Stimulated activated CD4-positive, alpha-beta T cell treated with anti-CD3 and anti-CD28 coated beads, Interleukin-4, amount 100 ng/mL, for 1 hour (primary cell): ENCODE data around the gene SLC25A12.
"Not testable (repeated sequence)": the region's sequence is repeated elsewhere in the genome, so short reads cannot be mapped to it uniquely, and the experiment has no call there.

Experiments used
- DNase-seq: peaks from one replicate; pipeline ENCODE4 v3.0.0-alpha.2; 2020

Gene SLC25A12

GRCh38 chr2:171893824-171894611 lies at the start of gene SLC25A12:
Gene SLC25A12 (minus strand): TSS chr2:171894244. CDS start chr2:171894214, 30 bp downstream.
- DNase-seq = peak; percentile 76

GRCh38 chr2:171941316-171941699 lies 47.3 kb upstream of the SLC25A12 start:
- no peak for DNase-seq

GRCh38 chr2:171939743-171940071 lies 45.7 kb upstream of the SLC25A12 start:
- DNase-seq = no peak

- no peak for DNase-seq
Observed at GRCh38 chr2:171939058-171939742, 45.2 kb upstream of the SLC25A12 start.

- no peak for DNase-seq
Observed at GRCh38 chr2:171930385-171930784, 36.3 kb upstream of the SLC25A12 start.

GRCh38 chr2:171924170-171924942 lies 30.3 kb upstream of the SLC25A12 start:
- no peak for DNase-seq

GRCh38 chr2:171923206-171923605 lies 29.2 kb upstream of the SLC25A12 start:
- DNase-seq = no peak

- DNase-seq = peak; percentile 97
Observed at GRCh38 chr2:171922230-171923022, 28.4 kb upstream of the SLC25A12 start, which contains the start of gene HAT1. Gene HAT1 (plus strand): TSS chr2:171922461. CDS start chr2:171922501, 40 bp downstream.

- no peak for DNase-seq
Observed at GRCh38 chr2:171921970-171922229, 27.9 kb upstream of the SLC25A12 start.

GRCh38 chr2:171919453-171919852 lies 25.4 kb upstream of the SLC25A12 start:
- no peak for DNase-seq

GRCh38 chr2:171913517-171913916 lies 19.5 kb upstream of the SLC25A12 start:
- DNase-seq = no peak

- no peak for DNase-seq
Observed at GRCh38 chr2:171910494-171910893, 16.4 kb upstream of the SLC25A12 start.

GRCh38 chr2:171909266-171909665 lies 15.2 kb upstream of the SLC25A12 start:
- DNase-seq = no peak

- no peak for DNase-seq
Observed at GRCh38 chr2:171908235-171908634, 14.2 kb upstream of the SLC25A12 start.

GRCh38 chr2:171902840-171903420 lies 8.9 kb upstream of the SLC25A12 start:
- no peak for DNase-seq

GRCh38 chr2:171899623-171900282 lies 5.7 kb upstream of the SLC25A12 start:
- DNase-seq = not testable (repeated sequence)

GRCh38 chr2:171895786-171896185 lies 1.7 kb upstream of the SLC25A12 start:
- DNase-seq = no peak

- DNase-seq = no peak
Observed at GRCh38 chr2:171894612-171894947, 536 bp upstream of the SLC25A12 start.

- no peak for DNase-seq
Observed at GRCh38 chr2:171893196-171893823, 734 bp downstream of the SLC25A12 start.

GRCh38 chr2:171889808-171890207 lies 4.2 kb downstream of the SLC25A12 start:
- DNase-seq = no peak

GRCh38 chr2:171889333-171889732 lies 4.7 kb downstream of the SLC25A12 start:
- no peak for DNase-seq
